ENCODE data around the gene HNF1B.

- TF ChIP-seq EZH2 (IDR thresholded peaks at IDR 0.05), result no peak
- no peak for TF ChIP-seq POLR2AphosphoS5 (IDR thresholded peaks at IDR 0.05; ENCODE audit: borderline replicate concordance, low read depth, low read length)
Observed at GRCh38 chr17:37736428-37736827, 8.4 kb downstream of the HNF1B start.
